Common myeloid progenitor, CD34-positive (primary cell): ENCODE measurements around the gene ZDHHC14.

Experiments used
- CTCF ChIA-PET: fragments of 350-600 bp; sonication (Branson Sonifier 250); formaldehyde crosslinking; loops from one replicate; lab custom pipeline; 2021; ENCODE audit warnings: antibody characterized with exemption; lab: Charles Lee
- POLR2A ChIA-PET: fragments of 350-600 bp; sonication (Branson Sonifier 250); formaldehyde crosslinking; loops from one replicate; lab custom pipeline; 2021; ENCODE audit warnings: antibody characterized with exemption; lab: Charles Lee
- DNase-seq, 3 donors: peaks; one replicate each; pipeline versions ENCODE4 v3.0.0 to v3.0.0-alpha.2; 2013
- H3K27ac ChIP-seq, 2 experiments: 1 replicate in 1 of 2; 2 replicates in 1 of 2; pipeline ENCODE4 v1.7.0; 2013; ENCODE audit warnings: inconsistent platforms in 2 of 2, low read length in 2 of 2, mild to moderate bottlenecking in 2 of 2, low read depth in 1 of 2, moderate library complexity in 1 of 2; ENCODE audit not compliant: severe bottlenecking in 2 of 2, insufficient read depth in 1 of 2, poor library complexity in 1 of 2
- H3K27me3 ChIP-seq, 5 experiments: replicated peaks in 2 of 5; 1 replicate in 3 of 5; 2 replicates in 2 of 5; pipeline versions ENCODE4 v1.6.1 to v1.7.0; 2013; ENCODE audit warnings: low read length in 4 of 5, mild to moderate bottlenecking in 2 of 5, moderate library complexity in 2 of 5, inconsistent platforms in 1 of 5; ENCODE audit not compliant: insufficient read depth in 5 of 5, control insufficient read depth in 4 of 5
- H3K36me3 ChIP-seq, 4 experiments: 1 replicate in 2 of 4; 2 replicates in 2 of 4; pipeline versions ENCODE4 v1.6.1 to v1.7.0; 2013; ENCODE audit warnings: low read length in 3 of 4, control low read depth in 1 of 4, mild to moderate bottlenecking in 1 of 4; ENCODE audit not compliant: control insufficient read depth in 4 of 4, insufficient read depth in 4 of 4
- H3K4me1 ChIP-seq, 4 experiments: 1 replicate in 3 of 4; 2 replicates in 1 of 4; pipeline versions ENCODE4 v1.6.1 to v1.7.1; 2013; ENCODE audit warnings: low read length in 3 of 4, mild to moderate bottlenecking in 3 of 4, control low read depth in 1 of 4, inconsistent platforms in 1 of 4, moderate library complexity in 1 of 4; ENCODE audit not compliant: control insufficient read depth in 4 of 4, insufficient read depth in 4 of 4; ENCODE audit errors: control extremely low read depth in 1 of 4
- H3K4me3 ChIP-seq, 7 experiments: 1 replicate in 4 of 7; 2 replicates in 3 of 7; pipeline versions ENCODE4 v1.5.1 to v1.7.0; 2013; ENCODE audit warnings: mild to moderate bottlenecking in 7 of 7, low read length in 6 of 7, moderate library complexity in 6 of 7, inconsistent platforms in 2 of 7, low read depth in 2 of 7, control low read depth in 1 of 7; ENCODE audit not compliant: insufficient read depth in 4 of 7, control insufficient read depth in 1 of 7; ENCODE audit errors: extremely low read depth in 1 of 7
- H3K9me3 ChIP-seq, 5 experiments: 1 replicate in 4 of 5; 2 replicates in 1 of 5; pipeline versions ENCODE4 v1.6.1 to v1.7.1; 2013; ENCODE audit warnings: low read length in 4 of 5, mild to moderate bottlenecking in 2 of 5, inconsistent platforms in 1 of 5, low read depth in 1 of 5, moderate library complexity in 1 of 5; ENCODE audit not compliant: control insufficient read depth in 4 of 5, insufficient read depth in 2 of 5; ENCODE audit errors: control extremely low read depth in 1 of 5
- WGBS: methylation state at CpG from one replicate; pipeline ENCODE4 v1.1.5; 2013; ENCODE audit not compliant: insufficient coverage; 5-methylcytosine and 5-hydroxymethylcytosine counted together

The ZDHHC14 gene

GRCh38 chr6:157630463-157631080, 249.6 kb downstream of the ZDHHC14 start:
- peaks cover 0 to 2% (median 0%) of the 10 kb centered on the region in 4 experiments for H3K36me3 ChIP-seq
- no peak overlapping the region for H3K4me3 ChIP-seq
- CTCF ChIA-PET: interaction anchor here (1.2 to 1.6 kb wide), 2 partner anchors 18 to 37 kb away, joined by 3 read pairs; no protein-coding TSS in a partner anchor
- no peak for DNase-seq
- H3K9me3 ChIP-seq: no peaks in the 10 kb centered on the region
- H3K27ac ChIP-seq: no peak overlapping the region
- POLR2A ChIA-PET: no interaction called here
- no peaks in the 10 kb centered on the region for H3K27me3 ChIP-seq
- H3K4me1 ChIP-seq: peaks cover 7 to 28% (median 13%) of the 10 kb centered on the region in 4 experiments
- 100% methylated on average over 3 of the region's 5 CpGs for WGBS

DNA sequence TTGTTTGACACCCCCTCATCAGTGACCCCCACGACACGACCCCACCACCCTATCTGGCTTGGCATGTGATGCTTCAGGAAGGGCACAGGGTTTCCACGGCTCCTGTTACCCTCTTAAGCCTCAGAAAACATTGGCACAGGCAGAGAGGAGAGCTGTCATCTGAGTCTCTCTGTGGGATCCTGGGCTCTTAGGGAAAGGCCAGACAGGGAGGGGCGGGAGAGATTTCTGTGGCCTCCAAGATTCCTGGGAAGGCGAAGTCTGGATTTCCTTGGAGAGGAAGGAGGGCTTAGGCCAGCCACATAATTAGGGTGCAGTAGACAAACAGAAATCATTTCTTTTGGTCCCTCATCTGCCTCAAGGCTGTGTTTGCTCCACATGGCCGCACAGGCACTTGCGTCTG, 250.4 kb downstream of the ZDHHC14 start:
- Histone ChIP-seq H3K36me3 (peaks cover 0 to 2% (median 0%) of the 10 kb centered on the region in 4 experiments), H3K4me3 (no peak overlapping the region), H3K27ac (no peak overlapping the region), H3K9me3 (no peaks in the 10 kb centered on the region), H3K27me3 (no peaks in the 10 kb centered on the region), H3K4me1 (peaks cover 7 to 29% (median 13%) of the 10 kb centered on the region in 4 experiments)
- POLR2A ChIA-PET: no interaction called here
- CTCF ChIA-PET: interaction anchor here (1.6 kb wide), 1 partner anchor 36 kb away, joined by 3 read pairs; no protein-coding TSS in a partner anchor
- WGBS: 97% methylated on average over 6 of the region's 7 CpGs
- no peak for DNase-seq

GRCh38 chr6:157631838-157632614, 251.0 kb downstream of the ZDHHC14 start:
- ChIA-PET CTCF (interaction anchor here (1.5 kb wide), 1 partner anchor 18 kb away, joined by 3 read pairs; no protein-coding TSS in a partner anchor), POLR2A (no interaction called here)
- 97% methylated on average over 7 of the region's 11 CpGs for WGBS
- Histone ChIP-seq H3K4me3 (no peak overlapping the region), H3K27ac (no peak overlapping the region), H3K4me1 (peaks cover 7 to 29% (median 13%) of the 10 kb centered on the region in 4 experiments), H3K27me3 (no peaks in the 10 kb centered on the region), H3K36me3 (peaks cover 0 to 2% (median 0%) of the 10 kb centered on the region in 4 experiments), H3K9me3 (no peaks in the 10 kb centered on the region)
- DNase-seq: no peak

GRCh38 chr6:157632821-157633220, 251.8 kb downstream of the ZDHHC14 start:
- peaks cover 0 to 2% (median 0%) of the 10 kb centered on the region in 4 experiments for H3K36me3 ChIP-seq
- peaks cover 7 to 29% (median 13%) of the 10 kb centered on the region in 4 experiments for H3K4me1 ChIP-seq
- H3K27ac ChIP-seq: no peak overlapping the region
- CTCF ChIA-PET: interaction anchor here (1.5 kb wide), 1 partner anchor 19 kb away, joined by 3 read pairs; no protein-coding TSS in a partner anchor
- WGBS: 83% methylated on average over 3 of the region's 5 CpGs
- H3K27me3 ChIP-seq: no peaks in the 10 kb centered on the region
- no peak for DNase-seq
- POLR2A ChIA-PET: interaction anchor here (0.6 kb wide), 1 partner anchor 1468 kb away, joined by 3 read pairs; no protein-coding TSS in a partner anchor
- no peaks in the 10 kb centered on the region for H3K9me3 ChIP-seq
- H3K4me3 ChIP-seq: no peak overlapping the region

- H3K27me3 ChIP-seq: no peaks in the 10 kb centered on the region
- no peak overlapping the region for H3K4me3 ChIP-seq
- ChIA-PET CTCF (interaction anchor here (1.2 to 1.3 kb wide), 2 partner anchors 12 to 20 kb away, joined by 3 read pairs; no protein-coding TSS in a partner anchor), POLR2A (interaction anchor here (0.6 kb wide), 1 partner anchor 13 kb away, joined by 5 read pairs; no protein-coding TSS in a partner anchor)
- WGBS: 94% methylated on average over 4 of the region's 8 CpGs
- peaks cover 0 to 2% (median 0%) of the 10 kb centered on the region in 4 experiments for H3K36me3 ChIP-seq
- H3K27ac ChIP-seq: no peak overlapping the region
- H3K9me3 ChIP-seq: no peaks in the 10 kb centered on the region
- H3K4me1 ChIP-seq: peaks cover 2 to 18% (median 6%) of the 10 kb centered on the region in 4 experiments
- no peak for DNase-seq
Measured at GRCh38 chr6:157634546-157634945, 253.6 kb downstream of the ZDHHC14 start.

DNA sequence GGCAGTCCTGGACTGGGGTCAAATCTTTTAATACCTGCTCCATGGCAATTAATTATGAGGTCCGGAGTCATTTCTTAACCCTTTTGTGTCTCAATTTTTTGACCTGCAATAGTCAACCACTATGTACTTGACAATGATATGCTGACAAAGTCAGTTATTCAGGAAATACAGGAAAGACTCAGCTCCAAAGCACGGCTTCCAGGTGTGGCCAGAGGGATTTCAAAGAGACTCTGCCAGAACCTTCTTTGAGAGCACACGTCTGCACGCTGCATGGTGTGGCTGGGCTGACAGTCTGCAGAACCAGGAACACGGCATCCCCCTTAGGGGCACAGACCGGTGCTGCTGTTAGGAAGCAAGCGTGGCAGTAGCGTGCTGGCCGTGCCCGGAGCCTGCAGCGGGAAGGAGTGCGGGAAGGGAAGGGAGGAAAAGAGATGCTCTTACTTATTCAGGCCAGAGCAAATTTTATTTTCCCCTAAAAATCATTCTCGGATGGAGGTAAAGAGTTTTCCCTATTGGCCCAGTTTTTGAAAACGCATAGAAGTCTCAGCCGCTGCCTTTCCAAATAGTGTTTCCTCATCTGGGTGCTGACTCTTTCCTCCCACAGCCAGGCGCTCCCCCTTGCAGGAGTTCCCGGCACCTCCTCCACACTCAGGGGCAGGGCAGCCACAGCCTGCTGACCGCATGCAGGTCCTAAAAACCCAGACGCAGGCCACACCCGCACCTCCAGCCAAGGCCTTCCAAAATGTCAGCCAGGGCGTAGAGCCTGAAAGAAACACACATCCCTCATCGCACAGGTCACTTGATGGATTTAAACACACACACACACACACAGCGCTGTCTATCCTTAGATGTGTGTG, 254.6 kb downstream of the ZDHHC14 start:
- DNase-seq: no peak
- POLR2A ChIA-PET: no interaction called here
- H3K36me3 ChIP-seq: peaks cover 0 to 5% (median 0%) of the 10 kb centered on the region in 4 experiments
- H3K4me3 ChIP-seq: no peak overlapping the region
- no peak overlapping the region for H3K27ac ChIP-seq
- no peaks in the 10 kb centered on the region for H3K9me3 ChIP-seq
- H3K4me1 ChIP-seq: peaks cover 0 to 19% (median 13%) of the 10 kb centered on the region in 4 experiments
- no peaks in the 10 kb centered on the region for H3K27me3 ChIP-seq
- 96% methylated on average over 13 of the region's 23 CpGs for WGBS
- CTCF ChIA-PET: interaction anchor here (1.2 kb wide), 1 partner anchor 13 kb away, joined by 3 read pairs; no protein-coding TSS in a partner anchor
